HG02943 (cell line): Measurements from ENCODE around the gene TTN.
"Not testable (repeated sequence)": the region's sequence is repeated elsewhere in the genome, so short reads cannot be mapped to it uniquely, and the experiment has no call there.

Experiments
- ATAC-seq: cut with Tn5 transposase; IDR thresholded peaks from one replicate; pipeline ENCODE4 v1.9.1; 2021; ENCODE audit warnings: mild to moderate bottlenecking, low read depth, moderate library complexity; ENCODE audit not compliant: unreplicated experiment

TTN gene

DNA sequence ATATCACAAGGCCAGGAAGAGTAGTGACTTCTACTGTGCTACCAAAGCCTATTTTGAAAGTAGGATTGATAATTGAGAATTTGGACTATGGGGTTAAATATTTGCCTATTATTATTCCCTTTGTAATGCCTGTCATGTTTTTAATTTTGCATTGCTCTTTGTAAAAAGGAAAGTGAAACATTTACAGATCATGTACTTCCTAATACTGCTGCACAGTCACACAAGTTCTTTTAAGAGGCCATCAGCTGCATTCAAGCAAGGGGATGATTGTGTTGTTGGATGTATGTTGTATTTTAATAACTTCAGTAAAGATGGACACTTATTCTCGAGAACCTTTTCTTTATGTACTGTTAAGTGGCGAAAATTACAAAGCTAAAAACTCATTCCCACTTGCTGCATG, 256.9 kb downstream of the TTN start:
- no peak for ATAC-seq

DNA sequence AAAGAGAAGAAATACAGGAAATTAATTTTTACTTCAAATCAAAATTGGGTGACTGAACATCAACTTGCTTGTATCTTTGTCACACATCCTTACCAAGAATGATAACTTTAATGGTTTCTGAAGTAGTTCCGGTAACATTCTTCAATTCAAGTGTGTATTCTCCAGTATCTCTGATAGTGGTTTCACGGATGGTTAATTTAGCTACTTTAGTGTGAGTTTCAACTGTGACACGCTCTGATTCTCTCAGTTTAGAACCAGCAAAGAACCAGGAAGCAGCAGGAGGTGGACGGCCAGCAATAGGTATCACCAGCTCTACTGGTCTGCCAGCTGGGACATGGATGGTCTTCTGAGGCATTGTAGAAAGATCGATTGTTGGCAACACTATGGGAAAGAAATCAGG, 264.7 kb downstream of the TTN start:
- ATAC-seq, result no peak

- ATAC-seq, result no peak
These were observed 265.1 kb downstream of the TTN start for GRCh38 chr2:178542161-178542560.

- ATAC-seq, result no peak
These were observed 271.2 kb downstream of the TTN start for GRCh38 chr2:178536037-178536436.

DNA sequence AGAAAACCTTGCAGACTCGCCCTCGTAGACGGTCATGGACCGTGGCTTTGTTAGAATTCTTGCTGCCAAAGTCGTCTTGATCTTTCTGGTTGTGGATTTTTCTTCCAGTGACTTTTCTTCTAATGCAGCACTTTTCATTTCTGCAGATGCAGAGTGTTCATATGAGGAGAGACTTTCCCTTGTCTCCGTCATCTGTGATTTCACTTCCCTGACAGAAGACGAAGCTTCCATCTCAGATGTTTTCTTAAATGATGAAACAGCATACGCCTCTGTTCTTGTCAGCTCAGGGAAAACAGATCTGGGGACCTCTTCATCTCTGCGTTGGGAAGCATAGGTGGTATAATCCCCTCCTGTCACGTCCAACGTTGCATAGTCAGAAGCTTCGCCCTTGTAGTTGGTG, 276.1 kb downstream of the TTN start:
- no peak for ATAC-seq

DNA sequence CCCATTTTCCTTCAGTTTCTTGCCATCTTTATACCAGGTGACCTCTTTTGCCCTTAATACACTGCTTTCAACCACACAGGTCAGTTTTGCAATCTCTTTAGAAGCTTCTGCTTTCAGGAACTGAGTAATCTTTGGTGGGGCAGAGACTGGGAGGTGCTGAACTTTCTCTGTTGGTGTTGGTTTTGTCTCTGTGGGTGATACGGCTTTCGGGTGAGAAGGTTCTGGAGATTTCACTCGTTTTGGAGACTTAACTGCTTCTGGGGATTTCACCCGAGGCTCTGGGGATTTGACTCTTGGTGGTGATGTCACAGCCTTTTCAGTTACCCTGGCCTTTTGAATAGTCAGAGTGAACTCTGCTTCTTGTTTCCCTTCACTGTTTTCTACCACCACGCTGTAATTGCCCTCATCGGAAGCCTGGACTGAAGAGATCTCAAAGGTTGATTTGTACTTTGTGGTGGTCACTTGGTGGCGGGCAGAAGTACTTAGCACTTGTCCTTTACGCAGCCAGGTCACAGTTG, 276.5 kb downstream of the TTN start:
- peak; percentile 97 for ATAC-seq

- no peak for ATAC-seq
These were observed 277.1 kb downstream of the TTN start for GRCh38 chr2:178530131-178530530.

- no peak for ATAC-seq
These were observed 278.0 kb downstream of the TTN start for GRCh38 chr2:178529194-178529593.

GRCh38 chr2:178528647-178529046, 278.6 kb downstream of the TTN start:
- ATAC-seq, result no peak

- no peak for ATAC-seq
These were observed 279.6 kb downstream of the TTN start for GRCh38 chr2:178527592-178527991.

DNA sequence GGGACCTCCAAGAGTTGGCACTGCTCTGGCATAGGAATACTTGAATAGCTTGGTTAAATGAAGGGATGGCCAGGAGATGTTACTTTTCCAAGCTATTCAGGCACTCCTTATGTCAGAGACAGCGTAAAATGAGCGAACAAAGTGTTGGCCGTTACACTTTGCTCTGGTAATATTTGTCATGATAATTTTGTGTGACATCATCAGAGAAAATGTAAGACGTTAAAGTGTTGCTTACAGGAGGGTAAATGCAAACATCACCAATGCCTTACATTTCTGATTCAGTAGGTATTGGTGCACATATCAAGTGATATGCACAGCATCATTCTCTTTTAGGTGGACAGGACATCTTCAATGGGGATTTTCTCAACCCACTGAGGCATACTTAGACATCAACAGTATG, 281.0 kb downstream of the TTN start:
- no peak for ATAC-seq

DNA sequence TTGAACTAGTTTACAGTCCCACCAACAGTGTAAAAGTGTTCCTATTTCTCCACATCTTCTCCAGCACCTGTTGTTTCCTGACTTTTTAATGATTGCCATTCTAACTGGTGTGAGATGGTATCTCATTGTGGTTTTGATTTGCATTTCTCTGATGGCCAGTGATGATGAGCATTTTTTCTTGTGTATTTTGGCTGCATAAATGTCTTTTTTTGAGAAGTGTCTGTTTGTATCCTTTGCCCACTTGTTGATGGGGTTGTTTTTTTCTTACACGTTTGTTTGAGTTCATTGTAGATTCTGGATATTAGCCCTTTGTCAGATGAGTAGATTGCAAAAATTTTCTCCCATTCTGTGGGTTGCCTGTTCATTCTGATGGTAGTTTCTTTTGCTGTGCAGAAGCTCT, 281.8 kb downstream of the TTN start:
- ATAC-seq, result not testable (repeated sequence)

DNA sequence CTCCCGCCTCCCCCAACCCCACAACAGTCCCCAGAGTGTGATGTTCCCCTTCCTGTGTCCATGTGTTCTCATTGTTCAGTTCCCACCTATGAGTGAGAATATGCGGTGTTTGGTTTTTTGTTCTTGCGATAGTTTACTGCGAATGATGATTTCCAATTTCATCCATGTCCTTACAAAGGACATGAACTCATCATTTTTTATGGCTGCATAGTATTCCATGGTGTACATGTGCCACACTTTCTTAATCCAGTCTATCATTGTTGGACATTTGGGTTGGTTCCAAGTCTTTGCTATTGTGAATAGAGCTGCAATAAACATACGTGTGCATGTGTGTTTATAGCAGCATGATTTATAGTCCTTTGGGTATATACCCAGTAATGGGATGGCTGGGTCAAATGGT, 282.2 kb downstream of the TTN start:
- ATAC-seq, result not testable (repeated sequence)

DNA sequence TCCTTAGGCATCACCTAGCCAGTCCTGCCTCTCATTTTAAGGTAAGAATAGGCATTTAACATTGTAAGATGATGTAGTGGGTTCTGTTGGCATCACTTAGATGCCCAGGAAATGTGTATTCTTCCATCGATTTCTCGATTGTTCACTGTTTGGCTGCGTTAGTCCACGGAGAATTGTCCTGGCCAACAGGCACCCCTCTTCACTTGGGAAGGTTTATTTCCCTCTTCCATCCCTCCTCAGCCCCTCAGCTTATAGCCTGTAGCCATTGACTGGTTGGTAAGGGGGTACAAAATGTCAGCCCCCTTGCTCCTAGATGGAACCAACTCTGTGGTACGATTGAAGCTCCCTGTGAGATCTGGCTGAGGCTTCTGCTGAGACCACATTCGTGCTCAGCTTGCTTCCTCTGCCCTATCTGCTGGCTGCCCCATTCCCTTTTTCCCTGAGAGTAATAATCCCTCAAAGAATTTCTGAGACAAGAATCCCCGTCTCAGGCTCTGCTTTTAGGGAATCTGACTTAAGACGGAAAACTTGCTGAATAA, 283.6 kb downstream of the TTN start:
- ATAC-seq, result no peak

DNA sequence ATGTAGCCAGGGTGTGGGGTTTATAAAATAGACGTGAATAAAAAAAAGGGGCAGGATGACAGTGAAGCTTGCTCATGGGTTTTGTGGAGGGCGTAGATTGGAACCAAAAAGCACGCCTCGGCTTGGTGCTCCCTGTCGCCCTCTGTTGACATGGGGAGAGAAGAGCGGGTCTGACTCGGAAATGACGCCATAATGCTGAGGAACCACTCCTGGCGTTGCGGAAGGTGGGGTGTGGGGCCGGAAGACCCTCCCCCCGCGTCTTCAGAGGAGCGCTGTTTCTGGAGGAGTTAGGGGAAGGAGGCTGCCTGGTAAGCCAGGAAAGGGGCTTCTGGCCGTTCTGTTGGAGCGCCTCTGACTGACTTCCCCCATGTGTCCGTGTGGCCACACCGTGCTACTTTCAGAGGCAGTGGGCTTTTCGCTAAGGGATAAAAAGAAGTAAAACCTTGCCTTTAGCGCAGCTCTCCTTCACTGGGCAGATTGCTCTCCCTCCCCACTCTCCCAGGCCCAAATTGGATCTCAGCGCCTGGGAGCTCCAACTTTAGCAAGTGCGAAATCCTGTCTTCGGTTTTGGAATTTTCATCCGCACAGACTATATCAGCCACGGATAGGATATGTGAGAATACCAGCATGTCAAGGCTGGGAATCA, 284.1 kb downstream of the TTN start:
- ATAC-seq, result peak; percentile 97

DNA sequence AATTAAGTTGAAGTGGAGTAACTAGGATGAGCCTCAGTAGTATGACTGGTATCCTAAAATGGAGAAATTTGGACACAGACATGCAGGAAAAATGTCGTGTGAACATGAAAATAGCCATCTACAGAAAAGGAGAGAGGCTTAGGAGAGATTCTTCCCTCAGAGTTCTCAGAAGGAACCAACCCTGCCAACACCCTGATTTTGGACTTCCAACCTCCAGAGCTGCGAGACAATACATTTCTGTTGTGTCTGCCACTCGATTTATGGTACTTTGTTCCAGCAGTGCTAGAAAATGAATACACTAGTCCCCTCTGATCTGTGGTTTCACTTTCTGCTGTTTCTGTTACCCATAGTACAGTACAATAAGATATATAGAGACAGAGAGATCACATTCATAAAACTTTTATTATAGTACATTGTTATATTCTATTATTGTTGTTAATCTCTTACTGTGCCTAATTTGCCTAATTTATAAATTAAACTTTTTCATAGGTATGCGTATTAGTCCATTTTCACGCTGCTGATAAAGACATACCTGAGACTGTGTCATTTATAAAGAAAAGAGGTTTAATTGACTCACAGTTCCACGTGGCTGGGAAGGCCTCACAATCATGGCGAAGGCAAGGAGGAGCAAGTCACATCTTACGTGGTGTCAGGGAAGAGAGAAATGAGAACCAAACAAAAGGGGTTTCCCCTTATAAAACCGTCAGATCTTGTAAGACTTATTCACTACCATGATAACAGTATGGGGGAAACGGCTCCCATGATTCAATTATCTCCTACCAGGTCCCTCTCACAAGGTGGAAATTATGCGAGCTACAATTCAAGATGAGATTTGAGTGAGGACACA, 285.7 kb downstream of the TTN start:
- ATAC-seq, result no peak

- ATAC-seq, result no peak
These were observed 289.7 kb downstream of the TTN start for GRCh38 chr2:178517496-178517895.

GRCh38 chr2:178514664-178515063, 292.6 kb downstream of the TTN start:
- no peak for ATAC-seq

GRCh38 chr2:178513876-178514275, 293.3 kb downstream of the TTN start:
- ATAC-seq, result no peak

- ATAC-seq, result no peak
These were observed 294.7 kb downstream of the TTN start for GRCh38 chr2:178512484-178512883.

DNA sequence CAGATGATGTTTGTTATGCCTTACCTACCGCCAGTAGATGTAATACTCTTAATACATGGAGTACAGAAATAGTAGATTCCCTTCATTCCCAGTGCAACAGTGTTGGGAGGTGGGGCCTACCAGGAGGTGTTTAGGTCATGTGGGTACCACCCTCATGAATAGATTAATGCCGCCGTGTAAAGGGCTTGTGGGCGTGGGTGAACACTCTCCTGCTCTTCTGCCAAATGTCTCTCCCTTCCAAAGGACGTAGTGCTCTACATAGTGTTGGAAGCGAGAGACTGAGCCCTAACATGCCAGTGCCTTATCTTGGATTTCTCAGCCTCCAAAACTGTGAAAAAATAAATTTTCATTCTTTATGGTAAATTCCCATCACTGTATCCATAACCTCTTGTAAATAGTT, 296.8 kb downstream of the TTN start:
- no peak for ATAC-seq

DNA sequence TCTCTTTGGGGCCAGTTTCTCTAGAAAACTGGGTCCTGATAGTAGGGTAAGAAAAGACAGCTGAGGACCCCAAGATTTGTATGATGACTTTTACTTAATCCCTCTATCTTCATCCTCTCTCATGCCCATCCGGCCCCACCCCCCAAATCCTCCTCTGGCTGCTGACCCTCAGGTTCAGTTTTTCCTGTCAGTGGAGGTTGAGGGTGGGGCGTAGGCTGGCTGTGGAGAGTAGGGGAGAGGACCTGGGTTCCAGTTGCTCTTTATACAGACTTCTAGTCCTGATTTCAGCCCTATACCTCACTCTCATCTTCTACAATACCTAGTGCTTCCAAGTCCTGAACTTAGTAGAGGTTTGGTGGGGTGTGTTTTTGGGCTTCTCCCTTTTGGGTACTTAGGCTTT, 298.6 kb downstream of the TTN start:
- ATAC-seq, result no peak
